SK-N-SH (cell line): Measurements from ENCODE around the gene DGKI.

Experiments
- RAD21 ChIP-seq: IDR thresholded peaks from 2 replicates; pipeline ENCODE4 v1.6.1; 2012; ENCODE audit warnings: mild to moderate bottlenecking, low read length
- RCOR1 ChIP-seq: fragments of 150-350 bp; IDR thresholded peaks from 2 replicates; pipeline ENCODE4 v1.6.1; 2017; ENCODE audit warnings: antibody characterized with exemption, low read length

- TF ChIP-seq RAD21: no peak
- no peak for TF ChIP-seq RCOR1
These were observed 130.7 kb downstream of the DGKI start for GRCh38 chr7:137716061-137716460.
